Skeletal muscle cell (primary cell): ENCODE results near the gene DIAPH2.

ENCODE experiments used
- DNase-seq: peaks from one replicate; pipeline ENCODE4 v3.0.0-alpha.2; 2010; ENCODE audit warnings: low read depth
- H3K4me3 ChIP-seq: 2 replicates; pipeline ENCODE4 v1.5.1; 2011; ENCODE audit warnings: low read depth, mild to moderate bottlenecking, control low read depth, low read length, moderate library complexity

The DIAPH2 gene

GRCh38 chrX:97016106-97016505 lies 331.5 kb downstream of the DIAPH2 start:
- no peak for DNase-seq
- H3K4me3 ChIP-seq, result no peak overlapping the region

GRCh38 chrX:97021680-97022079 lies 337.0 kb downstream of the DIAPH2 start:
- peak; percentile 7 for DNase-seq

GRCh38 chrX:97026406-97026805 lies 341.8 kb downstream of the DIAPH2 start:
- no peak for DNase-seq
- no peak overlapping the region for H3K4me3 ChIP-seq

More at GRCh38 chrX:97021680-97022079, 337.0 kb downstream of the DIAPH2 start:
- no peak overlapping the region for H3K4me3 ChIP-seq

GRCh38 chrX:97027384-97027922 lies 342.8 kb downstream of the DIAPH2 start:
- H3K4me3 ChIP-seq, result no peak overlapping the region
- DNase-seq, result no peak

- H3K4me3 ChIP-seq, result no peak overlapping the region
- DNase-seq, result no peak
These were observed 345.8 kb downstream of the DIAPH2 start for GRCh38 chrX:97030463-97030862.

GRCh38 chrX:97030947-97031346 lies 346.3 kb downstream of the DIAPH2 start:
- no peak for DNase-seq
- H3K4me3 ChIP-seq, result no peak overlapping the region

GRCh38 chrX:97039363-97040029 lies 354.9 kb downstream of the DIAPH2 start:
- DNase-seq, result peak; percentile 48

GRCh38 chrX:97045470-97045869 lies 360.8 kb downstream of the DIAPH2 start:
- no peak overlapping the region for H3K4me3 ChIP-seq
- DNase-seq, result no peak

More at GRCh38 chrX:97039363-97040029, 354.9 kb downstream of the DIAPH2 start:
- no peak overlapping the region for H3K4me3 ChIP-seq

GRCh38 chrX:97046867-97047266 lies 362.2 kb downstream of the DIAPH2 start:
- no peak for DNase-seq
- no peak overlapping the region for H3K4me3 ChIP-seq

GRCh38 chrX:97050392-97050791 lies 365.8 kb downstream of the DIAPH2 start:
- no peak for DNase-seq
- no peak overlapping the region for H3K4me3 ChIP-seq

- DNase-seq, result no peak
- H3K4me3 ChIP-seq, result no peak overlapping the region
These were observed 372.8 kb downstream of the DIAPH2 start for GRCh38 chrX:97057349-97057909.

- no peak for DNase-seq
These were observed 375.4 kb downstream of the DIAPH2 start for GRCh38 chrX:97060020-97060419.

GRCh38 chrX:97065066-97065465 lies 380.4 kb downstream of the DIAPH2 start:
- H3K4me3 ChIP-seq, result no peak overlapping the region
- DNase-seq, result no peak

More at GRCh38 chrX:97060020-97060419, 375.4 kb downstream of the DIAPH2 start:
- no peak overlapping the region for H3K4me3 ChIP-seq

- DNase-seq, result no peak
These were observed 381.3 kb downstream of the DIAPH2 start for GRCh38 chrX:97065973-97066372.

GRCh38 chrX:97066381-97066780 lies 381.7 kb downstream of the DIAPH2 start:
- no peak overlapping the region for H3K4me3 ChIP-seq
- DNase-seq, result no peak

More at GRCh38 chrX:97065973-97066372, 381.3 kb downstream of the DIAPH2 start:
- no peak overlapping the region for H3K4me3 ChIP-seq

GRCh38 chrX:97070346-97070745 lies 385.7 kb downstream of the DIAPH2 start:
- no peak overlapping the region for H3K4me3 ChIP-seq
- DNase-seq, result peak; percentile 4

- H3K4me3 ChIP-seq, result no peak overlapping the region
- DNase-seq, result no peak
These were observed 389.8 kb downstream of the DIAPH2 start for GRCh38 chrX:97074400-97074799.

GRCh38 chrX:97089116-97089515 lies 404.5 kb downstream of the DIAPH2 start:
- no peak for DNase-seq
- H3K4me3 ChIP-seq, result no peak overlapping the region

- H3K4me3 ChIP-seq, result no peak overlapping the region
- DNase-seq, result no peak
These were observed 411.7 kb downstream of the DIAPH2 start for GRCh38 chrX:97096385-97096784.

GRCh38 chrX:97102938-97103337 lies 418.3 kb downstream of the DIAPH2 start:
- DNase-seq, result no peak
- H3K4me3 ChIP-seq, result no peak overlapping the region

- H3K4me3 ChIP-seq, result no peak overlapping the region
- no peak for DNase-seq
These were observed 425.1 kb downstream of the DIAPH2 start for GRCh38 chrX:97109730-97110129.
